Amniotic epithelial cell (primary cell): ENCODE data around the gene GARIN1A.
"Not testable (repeated sequence)": the region's sequence is repeated elsewhere in the genome, so short reads cannot be mapped to it uniquely, and the experiment has no call there.

Experiments used
- DNase-seq: peaks from one replicate; pipeline ENCODE4 v3.0.0-alpha.2; 2010; ENCODE audit warnings: low read depth

Gene GARIN1A

GRCh38 chr7:128671992-128672391 is at the start of gene GARIN1A:
TSS of gene GARIN1A (plus strand) at chr7:128672292. CDS start at chr7:128672398, 106 bp downstream.
- no peak for DNase-seq

GRCh38 chr7:128627124-128627523 is 45.0 kb upstream of the GARIN1A start:
- DNase-seq = peak; percentile 26

GRCh38 chr7:128633915-128634314 is 38.2 kb upstream of the GARIN1A start:
- not testable (repeated sequence) for DNase-seq

GRCh38 chr7:128645206-128645605 is 26.9 kb upstream of the GARIN1A start:
- not testable (repeated sequence) for DNase-seq

GRCh38 chr7:128645844-128646243 is 26.2 kb upstream of the GARIN1A start:
- DNase-seq = not testable (repeated sequence)

GRCh38 chr7:128646877-128647276 is 25.2 kb upstream of the GARIN1A start:
- DNase-seq = not testable (repeated sequence)

GRCh38 chr7:128651096-128651495 is 21.0 kb upstream of the GARIN1A start:
- not testable (repeated sequence) for DNase-seq

- DNase-seq = not testable (repeated sequence)
Measured at GRCh38 chr7:128652606-128653005, 19.5 kb upstream of the GARIN1A start.

- not testable (repeated sequence) for DNase-seq
Measured at GRCh38 chr7:128653197-128653596, 18.9 kb upstream of the GARIN1A start.

GRCh38 chr7:128654080-128654479 is 18.0 kb upstream of the GARIN1A start:
- not testable (repeated sequence) for DNase-seq

- not testable (repeated sequence) for DNase-seq
Measured at GRCh38 chr7:128654501-128654900, 17.6 kb upstream of the GARIN1A start.

GRCh38 chr7:128658428-128658827 is 13.7 kb upstream of the GARIN1A start:
- not testable (repeated sequence) for DNase-seq

GRCh38 chr7:128660596-128660995 is 11.5 kb upstream of the GARIN1A start:
- DNase-seq = no peak

- DNase-seq = no peak
Measured at GRCh38 chr7:128661446-128661845, 10.6 kb upstream of the GARIN1A start.

- no peak for DNase-seq
Measured at GRCh38 chr7:128662091-128662490, 10.0 kb upstream of the GARIN1A start.

GRCh38 chr7:128663223-128663622 is 8.9 kb upstream of the GARIN1A start:
- DNase-seq = not testable (repeated sequence)

GRCh38 chr7:128665057-128665456 is 7.0 kb upstream of the GARIN1A start:
- DNase-seq = peak; percentile 73

GRCh38 chr7:128666200-128666599 is 5.9 kb upstream of the GARIN1A start:
- DNase-seq = peak; percentile 50

- peak; percentile 27 for DNase-seq
Measured at GRCh38 chr7:128672927-128673517, 930 bp downstream of the GARIN1A start.

- DNase-seq = no peak
Measured at GRCh38 chr7:128673571-128673970, 1.5 kb downstream of the GARIN1A start.

- no peak for DNase-seq
Measured at GRCh38 chr7:128676665-128677064, 4.6 kb downstream of the GARIN1A start.

GRCh38 chr7:128679920-128680319 is 7.8 kb downstream of the GARIN1A start:
- no peak for DNase-seq

GRCh38 chr7:128681794-128682537 is 9.9 kb downstream of the GARIN1A start:
- DNase-seq = no peak
